NOMO-1 (cell line): Measurements from ENCODE around the gene FBLL1.
"Not testable (repeated sequence)": the region's sequence is repeated elsewhere in the genome, so short reads cannot be mapped to it uniquely, and the experiment has no call there.

Source experiments
- DNase-seq, 2 experiments: peaks; one replicate each; lab custom pipeline; 2025; ENCODE audit not compliant: unreplicated experiment in 2 of 2; lab: John Stamatoyannopoulos, UW

Gene FBLL1

GRCh38 chr5:168528521-168529373 lies at the start of gene FBLL1:
Gene FBLL1 (plus strand): TSS chr5:168529305. CDS start chr5:168529505, 200 bp downstream.
- DNase-seq = peak; percentile 4 to 5

- no peak for DNase-seq
These were observed 48.5 kb upstream of the FBLL1 start for GRCh38 chr5:168480601-168481000.

GRCh38 chr5:168481330-168481788 lies 47.7 kb upstream of the FBLL1 start:
- DNase-seq = no peak

- DNase-seq = no peak
These were observed 46.7 kb upstream of the FBLL1 start for GRCh38 chr5:168482361-168482760.

- peak; percentile 88 to 90 for DNase-seq
These were observed 42.8 kb upstream of the FBLL1 start, which contains the start of gene RARS1 for GRCh38 chr5:168486136-168486879. Gene RARS1 (plus strand): TSS chr5:168486471. CDS start chr5:168486499, 28 bp downstream.

GRCh38 chr5:168489059-168489458 lies 40.0 kb upstream of the FBLL1 start:
- DNase-seq = no peak

GRCh38 chr5:168494057-168494555 lies 35.0 kb upstream of the FBLL1 start:
- DNase-seq = no peak

- DNase-seq = no peak
These were observed 26.4 kb upstream of the FBLL1 start for GRCh38 chr5:168502563-168503237.

GRCh38 chr5:168513861-168514428 lies 15.2 kb upstream of the FBLL1 start:
- DNase-seq = no peak

GRCh38 chr5:168525856-168526255 lies 3.2 kb upstream of the FBLL1 start:
- DNase-seq = no peak

GRCh38 chr5:168527756-168528295 lies 1.3 kb upstream of the FBLL1 start:
- DNase-seq = no peak

GRCh38 chr5:168529374-168530234 lies 499 bp downstream of the FBLL1 start:
- DNase-seq = no peak

- DNase-seq = no peak
These were observed 1.6 kb downstream of the FBLL1 start for GRCh38 chr5:168530621-168531150.

- DNase-seq = no peak
These were observed 2.1 kb downstream of the FBLL1 start for GRCh38 chr5:168531191-168531590.

- DNase-seq = no peak
These were observed 3.1 kb downstream of the FBLL1 start for GRCh38 chr5:168531987-168532864.

GRCh38 chr5:168534351-168534750 lies 5.2 kb downstream of the FBLL1 start:
- DNase-seq = not testable (repeated sequence)

- no peak for DNase-seq
These were observed 8.1 kb downstream of the FBLL1 start for GRCh38 chr5:168537176-168537575.

GRCh38 chr5:168549554-168549953 lies 20.4 kb downstream of the FBLL1 start:
- no peak for DNase-seq
